ENCODE measurements around the gene RNF19B. TPM values are rescaled to one million over a fixed set of nuclear protein-coding genes. Genes with fewer than 3 reads are reported as not detected.

The RNF19B gene
- total and polyA plus RNA-seq, 4 donors: 13.8 to 51.5 (median 20.9) TPM

DNA sequence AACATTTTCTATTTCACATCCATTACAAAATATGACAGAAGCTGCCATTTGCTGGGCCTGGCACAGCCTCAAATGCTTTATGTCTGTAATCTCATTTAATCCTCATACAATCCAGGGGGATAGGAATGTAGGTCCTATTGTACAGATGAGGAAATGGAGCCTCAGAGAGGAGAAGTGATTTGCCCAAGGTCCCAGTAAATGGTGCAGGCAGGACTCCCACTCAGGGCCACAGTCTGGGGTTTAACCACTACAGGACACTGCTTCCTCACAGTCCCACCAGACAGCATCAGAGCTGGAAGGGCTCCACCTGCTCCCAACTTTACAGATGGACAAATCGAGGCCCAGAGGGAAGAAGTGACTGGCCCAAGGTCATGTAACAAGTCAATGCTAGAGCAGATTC, 20.6 kb upstream of the RNF19B start:
- no peak for DNase-seq
- H3K9me3 ChIP-seq (ENCODE audit: control insufficient read depth, low read length): no peaks in the 10 kb centered on the region
- H3K4me1 ChIP-seq (ENCODE audit: control insufficient read depth in 1 of 2, insufficient read depth in 2 of 2, low read length in 2 of 2): no peaks in the 10 kb centered on the region
- no peak overlapping the region for H3K27ac ChIP-seq (ENCODE audit: low read depth in 1 of 2, low read length in 2 of 2)
- WGBS, 2 donors: 97 to 100% methylated on average over 1 of the region's 1 CpG
- H3K36me3 ChIP-seq (ENCODE audit: control insufficient read depth in 1 of 2, insufficient read depth in 2 of 2, low read length in 1 of 2): no peaks in the 10 kb centered on the region
- intact Hi-C loops (cut with DNase I): loop anchor here in 1 of 2 donors (5.0 kb wide), 1 partner anchor 38 kb away; no protein-coding TSS in a partner anchor
- H3K27me3 ChIP-seq (ENCODE audit: control insufficient read depth in 1 of 2, insufficient read depth in 2 of 2, low read length in 1 of 2): no peaks in the 10 kb centered on the region
- H3K4me3 ChIP-seq (ENCODE audit: low read length in 2 of 2): no peak overlapping the region
- ATAC-seq (ENCODE audit: low FRiP score): no peak

DNA sequence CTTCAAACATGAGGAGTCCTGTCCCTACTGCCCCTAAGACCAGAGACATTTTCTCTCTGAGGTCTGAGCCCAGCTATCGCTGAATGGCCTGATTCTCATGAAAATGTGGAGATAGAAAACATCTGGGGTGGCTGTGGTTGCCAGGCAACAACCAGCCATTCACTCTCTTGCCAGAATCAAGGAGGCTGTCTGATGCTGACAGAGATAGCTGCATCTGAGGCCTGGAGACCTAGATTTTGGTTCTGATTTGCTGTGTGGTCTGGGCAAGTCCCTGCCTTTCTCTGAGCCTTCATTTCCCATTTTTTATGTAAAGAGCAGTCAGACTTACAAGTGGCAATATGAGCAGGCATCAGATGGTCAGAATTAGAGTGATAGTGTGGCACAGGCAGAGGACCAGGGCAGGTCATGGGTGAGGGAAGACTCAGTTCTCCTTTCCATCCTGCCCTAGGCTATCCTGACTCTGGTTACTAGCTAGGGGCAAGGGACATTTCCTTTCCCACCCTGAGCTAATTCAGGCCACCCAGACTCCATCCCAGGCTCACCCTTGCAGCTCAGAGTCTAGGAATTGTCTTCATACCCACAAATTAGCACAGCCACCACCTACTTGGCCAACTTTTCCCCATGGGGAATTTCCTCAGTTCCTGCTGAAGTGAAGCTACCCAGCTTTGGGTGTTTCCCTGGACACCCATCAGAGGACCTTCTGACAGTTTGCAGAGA, 20.0 kb upstream of the RNF19B start:
- H3K4me1 ChIP-seq (ENCODE audit: control insufficient read depth in 1 of 2, insufficient read depth in 2 of 2, low read length in 2 of 2): no peaks in the 10 kb centered on the region
- H3K9me3 ChIP-seq (ENCODE audit: control insufficient read depth, low read length): no peaks in the 10 kb centered on the region
- H3K27ac ChIP-seq (ENCODE audit: low read depth in 1 of 2, low read length in 2 of 2): no peak overlapping the region
- no peaks in the 10 kb centered on the region for H3K36me3 ChIP-seq (ENCODE audit: control insufficient read depth in 1 of 2, insufficient read depth in 2 of 2, low read length in 1 of 2)
- H3K4me3 ChIP-seq (ENCODE audit: low read length in 2 of 2): no peak overlapping the region
- ATAC-seq (ENCODE audit: low FRiP score) (no peak), DNase-seq (no peak)
- intact Hi-C loops (cut with DNase I): loop anchor here in 1 of 2 donors (5.0 kb wide), 1 partner anchor 37 kb away; no protein-coding TSS in a partner anchor
- no peaks in the 10 kb centered on the region for H3K27me3 ChIP-seq (ENCODE audit: control insufficient read depth in 1 of 2, insufficient read depth in 2 of 2, low read length in 1 of 2)
- 91 to 96% methylated on average over 1 of the region's 1 CpG for WGBS, 2 donors

DNA sequence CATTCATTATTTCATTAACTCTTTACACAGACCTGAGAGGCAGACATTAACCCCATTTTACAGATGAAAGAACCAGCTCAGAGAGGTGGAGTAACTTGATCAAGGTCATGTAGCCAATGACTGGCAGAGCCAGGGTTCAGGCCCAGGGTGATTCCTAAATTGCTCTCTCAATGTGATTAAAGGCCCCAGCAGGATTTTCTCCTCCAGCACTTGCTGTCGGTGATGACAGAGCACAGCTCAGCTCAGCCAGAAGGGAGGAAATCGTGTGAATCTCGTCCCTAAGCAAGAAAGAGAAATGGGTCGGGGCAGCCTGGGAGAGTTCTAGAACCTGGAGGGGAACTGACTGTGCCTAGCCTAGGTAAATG, 19.5 kb upstream of the RNF19B start:
- no peaks in the 10 kb centered on the region for H3K27me3 ChIP-seq (ENCODE audit: control insufficient read depth in 1 of 2, insufficient read depth in 2 of 2, low read length in 1 of 2)
- H3K4me1 ChIP-seq (ENCODE audit: control insufficient read depth in 1 of 2, insufficient read depth in 2 of 2, low read length in 2 of 2): no peaks in the 10 kb centered on the region
- H3K4me3 ChIP-seq (ENCODE audit: low read length in 2 of 2): no peak overlapping the region
- ATAC-seq (ENCODE audit: low FRiP score) (no peak), DNase-seq (no peak)
- no peaks in the 10 kb centered on the region for H3K9me3 ChIP-seq (ENCODE audit: control insufficient read depth, low read length)
- H3K36me3 ChIP-seq (ENCODE audit: control insufficient read depth in 1 of 2, insufficient read depth in 2 of 2, low read length in 1 of 2): no peaks in the 10 kb centered on the region
- intact Hi-C loops (cut with DNase I): no loop called here
- WGBS, 2 donors: 80 to 86% methylated on average over 4 of the region's 4 CpGs
- H3K27ac ChIP-seq (ENCODE audit: low read depth in 1 of 2, low read length in 2 of 2): no peak overlapping the region

DNA sequence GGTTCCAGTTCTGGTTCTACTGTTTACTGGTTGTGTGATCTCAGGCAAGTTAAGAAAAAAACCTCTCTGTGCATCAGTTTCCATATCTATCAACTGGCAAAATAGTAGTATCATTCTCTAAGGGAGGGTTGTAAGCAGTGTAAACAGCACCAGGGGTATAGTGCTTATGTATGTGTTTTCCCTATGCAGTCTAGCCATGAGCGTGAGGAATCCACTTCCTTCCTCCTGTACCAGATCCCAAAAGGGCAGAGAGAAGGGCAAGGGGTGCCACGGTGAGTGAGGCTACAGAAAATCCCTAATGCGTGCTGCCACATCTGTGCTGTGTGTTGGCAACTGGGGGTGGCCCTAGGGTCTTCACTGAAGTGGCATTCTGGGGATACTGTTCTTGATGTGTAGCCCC, 18.4 kb upstream of the RNF19B start:
- 92 to 100% methylated on average over 3 of the region's 3 CpGs for WGBS, 2 donors
- intact Hi-C loops (cut with DNase I): no loop called here
- no peaks in the 10 kb centered on the region for H3K9me3 ChIP-seq (ENCODE audit: control insufficient read depth, low read length)
- ATAC-seq (ENCODE audit: low FRiP score): no peak
- no peaks in the 10 kb centered on the region for H3K4me1 ChIP-seq (ENCODE audit: control insufficient read depth in 1 of 2, insufficient read depth in 2 of 2, low read length in 2 of 2)
- no peak overlapping the region for H3K4me3 ChIP-seq (ENCODE audit: low read length in 2 of 2)
- H3K27me3 ChIP-seq (ENCODE audit: control insufficient read depth in 1 of 2, insufficient read depth in 2 of 2, low read length in 1 of 2): no peaks in the 10 kb centered on the region
- H3K27ac ChIP-seq (ENCODE audit: low read depth in 1 of 2, low read length in 2 of 2): no peak overlapping the region
- H3K36me3 ChIP-seq (ENCODE audit: control insufficient read depth in 1 of 2, insufficient read depth in 2 of 2, low read length in 1 of 2): no peaks in the 10 kb centered on the region
- no peak for DNase-seq

DNA sequence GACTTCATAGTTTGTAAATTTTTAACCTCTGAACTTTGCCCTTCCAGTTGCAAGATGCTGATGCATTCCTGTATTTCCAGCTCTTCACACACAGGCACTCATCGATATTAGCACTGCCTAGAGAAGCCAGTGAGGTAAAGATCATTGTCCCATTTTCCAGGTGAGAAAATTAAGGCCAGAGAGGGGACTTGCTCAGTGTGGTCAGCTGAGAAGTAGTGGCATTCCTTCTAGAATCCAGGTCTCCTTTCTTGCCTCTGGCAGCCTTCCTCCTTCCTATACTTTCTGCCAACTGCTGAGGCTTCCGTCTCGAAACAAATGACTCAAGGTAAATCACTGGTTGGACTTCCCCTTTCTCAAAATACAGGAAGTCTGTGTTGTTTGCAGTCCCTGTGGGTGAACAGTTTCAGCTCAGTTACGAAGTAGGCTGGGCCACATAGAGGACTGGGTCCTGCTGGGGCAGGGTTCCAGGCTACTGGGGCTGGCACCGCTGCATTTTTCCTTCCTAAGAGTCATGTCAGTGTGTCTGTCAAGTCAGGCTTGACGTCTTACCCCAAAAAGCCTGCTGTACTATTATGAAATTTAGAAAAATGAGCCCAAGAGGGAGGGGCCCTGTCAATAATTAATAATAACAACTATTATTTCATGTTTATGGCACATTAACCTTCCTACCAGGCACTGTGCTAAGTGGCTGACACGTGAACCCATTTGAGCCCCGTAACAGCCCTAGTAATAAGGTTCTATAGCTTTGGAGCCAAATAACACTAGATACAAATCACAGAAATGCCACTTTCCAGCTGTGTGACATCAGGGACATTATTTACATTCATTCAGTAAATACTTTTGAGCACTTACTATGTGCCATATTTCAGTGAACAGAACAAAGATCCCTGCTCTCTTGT, 16.6 kb upstream of the RNF19B start:
- 30 to 31% methylated on average over 8 of the region's 8 CpGs for WGBS, 2 donors
- Histone ChIP-seq H3K36me3 (ENCODE audit: control insufficient read depth in 1 of 2, insufficient read depth in 2 of 2, low read length in 1 of 2) (no peaks in the 10 kb centered on the region), H3K4me1 (ENCODE audit: control insufficient read depth in 1 of 2, insufficient read depth in 2 of 2, low read length in 2 of 2) (no peaks in the 10 kb centered on the region), H3K9me3 (ENCODE audit: control insufficient read depth, low read length) (no peaks in the 10 kb centered on the region), H3K27ac (ENCODE audit: low read depth in 1 of 2, low read length in 2 of 2) (peak overlapping the region; percentile 13 to 54), H3K4me3 (ENCODE audit: low read length in 2 of 2) (no peak overlapping the region), H3K27me3 (ENCODE audit: control insufficient read depth in 1 of 2, insufficient read depth in 2 of 2, low read length in 1 of 2) (no peaks in the 10 kb centered on the region)
- peak in 1 of 2 donors; percentile 85 for DNase-seq
- intact Hi-C loops (cut with DNase I): no loop called here
- ATAC-seq (ENCODE audit: low FRiP score): peak; percentile 86

DNA sequence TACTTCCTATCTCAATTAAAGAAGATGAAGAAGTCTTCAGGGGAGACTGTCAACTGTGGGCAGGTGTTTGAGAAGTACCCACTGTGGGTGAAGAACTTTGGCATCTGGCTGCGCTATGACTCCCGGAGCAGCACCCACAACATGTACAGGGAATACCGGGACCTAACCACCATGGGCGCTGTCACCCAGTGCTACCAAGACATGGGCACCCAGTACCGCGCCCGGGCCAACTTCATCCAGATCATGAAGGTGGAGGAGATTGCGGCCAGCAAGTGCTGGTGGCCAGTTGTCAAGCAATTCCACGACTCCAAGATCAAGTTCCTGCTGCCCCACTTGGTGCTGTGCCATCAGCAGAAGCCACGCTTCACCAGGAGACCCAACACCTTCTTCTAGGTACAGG, 15.5 kb upstream of the RNF19B start:
- intact Hi-C loops (cut with DNase I): no loop called here
- ATAC-seq (ENCODE audit: low FRiP score): no peak
- WGBS, 2 donors: 88 to 96% methylated on average over 10 of the region's 10 CpGs
- no peak for DNase-seq
- Histone ChIP-seq H3K4me3 (ENCODE audit: low read length in 2 of 2) (no peak overlapping the region), H3K36me3 (ENCODE audit: control insufficient read depth in 1 of 2, insufficient read depth in 2 of 2, low read length in 1 of 2) (no peaks in the 10 kb centered on the region), H3K27ac (ENCODE audit: low read depth in 1 of 2, low read length in 2 of 2) (no peak overlapping the region), H3K4me1 (ENCODE audit: control insufficient read depth in 1 of 2, insufficient read depth in 2 of 2, low read length in 2 of 2) (no peaks in the 10 kb centered on the region), H3K27me3 (ENCODE audit: control insufficient read depth in 1 of 2, insufficient read depth in 2 of 2, low read length in 1 of 2) (no peaks in the 10 kb centered on the region), H3K9me3 (ENCODE audit: control insufficient read depth, low read length) (no peaks in the 10 kb centered on the region)

DNA sequence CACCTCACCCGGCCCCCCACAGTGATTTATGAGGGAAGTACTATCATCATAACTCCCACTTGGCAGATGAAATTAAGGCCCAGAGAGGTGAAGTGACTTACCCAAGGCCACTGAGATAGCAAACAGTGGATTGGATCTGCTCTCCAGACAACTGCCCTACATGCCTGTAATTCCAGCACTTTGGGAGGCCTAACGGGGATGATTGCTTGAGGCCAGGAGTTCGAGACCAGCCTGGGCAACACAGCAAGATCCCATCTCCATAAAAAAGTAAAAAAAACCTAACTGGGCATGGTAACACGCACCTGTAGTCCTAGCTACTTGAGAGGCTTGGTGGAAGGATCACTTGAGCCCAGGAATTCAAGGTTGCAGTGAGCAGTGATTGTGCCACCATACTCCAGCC, 14.2 kb upstream of the RNF19B start:
- DNase-seq (no peak), ATAC-seq (ENCODE audit: low FRiP score) (no peak)
- Histone ChIP-seq H3K27me3 (ENCODE audit: control insufficient read depth in 1 of 2, insufficient read depth in 2 of 2, low read length in 1 of 2) (no peaks in the 10 kb centered on the region), H3K36me3 (ENCODE audit: control insufficient read depth in 1 of 2, insufficient read depth in 2 of 2, low read length in 1 of 2) (no peaks in the 10 kb centered on the region), H3K4me3 (ENCODE audit: low read length in 2 of 2) (no peak overlapping the region), H3K9me3 (ENCODE audit: control insufficient read depth, low read length) (no peaks in the 10 kb centered on the region), H3K4me1 (ENCODE audit: control insufficient read depth in 1 of 2, insufficient read depth in 2 of 2, low read length in 2 of 2) (no peaks in the 10 kb centered on the region), H3K27ac (ENCODE audit: low read depth in 1 of 2, low read length in 2 of 2) (no peak overlapping the region)
- WGBS, 2 donors: 93 to 99% methylated on average over 4 of the region's 4 CpGs
- intact Hi-C loops (cut with DNase I): no loop called here

DNA sequence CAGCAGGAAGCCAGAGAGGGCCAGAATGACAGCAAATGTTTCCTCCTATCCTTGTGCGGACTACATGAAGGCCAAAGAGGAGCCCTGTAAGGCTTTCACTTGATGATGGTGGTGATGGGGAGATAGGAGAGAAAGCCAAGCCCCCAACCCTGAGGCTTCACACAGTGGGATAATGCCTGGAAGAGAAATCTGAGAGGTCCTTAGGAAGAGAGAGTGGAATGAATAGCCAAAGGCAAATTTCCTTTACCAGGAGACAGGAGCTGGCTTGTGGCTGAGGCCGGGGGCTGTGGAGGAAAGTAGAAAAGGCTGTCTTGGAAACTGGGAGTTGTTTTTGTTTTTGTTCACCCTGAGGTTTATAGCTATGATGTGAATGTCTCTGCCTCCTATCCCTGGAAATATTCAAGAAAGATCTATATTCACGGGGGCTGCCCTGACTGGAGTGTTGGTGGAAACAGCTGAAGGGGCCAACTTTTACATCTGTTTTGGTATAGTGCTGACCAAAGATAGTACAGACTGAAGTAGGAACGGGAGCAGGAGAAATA, 13.0 kb upstream of the RNF19B start:
- 62 to 82% methylated on average over 4 of the region's 4 CpGs for WGBS, 2 donors
- no peaks in the 10 kb centered on the region for H3K4me1 ChIP-seq (ENCODE audit: control insufficient read depth in 1 of 2, insufficient read depth in 2 of 2, low read length in 2 of 2)
- no peaks in the 10 kb centered on the region for H3K27me3 ChIP-seq (ENCODE audit: control insufficient read depth in 1 of 2, insufficient read depth in 2 of 2, low read length in 1 of 2)
- no peak overlapping the region for H3K4me3 ChIP-seq (ENCODE audit: low read length in 2 of 2)
- no peaks in the 10 kb centered on the region for H3K36me3 ChIP-seq (ENCODE audit: control insufficient read depth in 1 of 2, insufficient read depth in 2 of 2, low read length in 1 of 2)
- DNase-seq: no peak
- intact Hi-C loops (cut with DNase I): no loop called here
- H3K27ac ChIP-seq (ENCODE audit: low read depth in 1 of 2, low read length in 2 of 2): no peak overlapping the region
- no peak for ATAC-seq (ENCODE audit: low FRiP score)
- H3K9me3 ChIP-seq (ENCODE audit: control insufficient read depth, low read length): no peaks in the 10 kb centered on the region
